DND-41 (cell line): ENCODE data around the gene REXO4.

Experiments used
- EZH2 ChIP-seq: IDR thresholded peaks from 3 replicates; pipeline ENCODE4 v1.6.1; 2012; ENCODE audit warnings: borderline replicate concordance, low read depth, mild to moderate bottlenecking, moderate library complexity, low read length, inconsistent platforms; ENCODE audit not compliant: severe bottlenecking
- TF ChIP-seq, protein P1 (sequence below): IDR thresholded peaks from 2 replicates; pipeline ENCODE4 v1.5.1; 2012; ENCODE audit warnings: borderline replicate concordance, low read length, moderate library complexity, mild to moderate bottlenecking; ENCODE audit not compliant: poor library complexity, severe bottlenecking; ENCODE audit errors: extremely low read depth

DNA sequence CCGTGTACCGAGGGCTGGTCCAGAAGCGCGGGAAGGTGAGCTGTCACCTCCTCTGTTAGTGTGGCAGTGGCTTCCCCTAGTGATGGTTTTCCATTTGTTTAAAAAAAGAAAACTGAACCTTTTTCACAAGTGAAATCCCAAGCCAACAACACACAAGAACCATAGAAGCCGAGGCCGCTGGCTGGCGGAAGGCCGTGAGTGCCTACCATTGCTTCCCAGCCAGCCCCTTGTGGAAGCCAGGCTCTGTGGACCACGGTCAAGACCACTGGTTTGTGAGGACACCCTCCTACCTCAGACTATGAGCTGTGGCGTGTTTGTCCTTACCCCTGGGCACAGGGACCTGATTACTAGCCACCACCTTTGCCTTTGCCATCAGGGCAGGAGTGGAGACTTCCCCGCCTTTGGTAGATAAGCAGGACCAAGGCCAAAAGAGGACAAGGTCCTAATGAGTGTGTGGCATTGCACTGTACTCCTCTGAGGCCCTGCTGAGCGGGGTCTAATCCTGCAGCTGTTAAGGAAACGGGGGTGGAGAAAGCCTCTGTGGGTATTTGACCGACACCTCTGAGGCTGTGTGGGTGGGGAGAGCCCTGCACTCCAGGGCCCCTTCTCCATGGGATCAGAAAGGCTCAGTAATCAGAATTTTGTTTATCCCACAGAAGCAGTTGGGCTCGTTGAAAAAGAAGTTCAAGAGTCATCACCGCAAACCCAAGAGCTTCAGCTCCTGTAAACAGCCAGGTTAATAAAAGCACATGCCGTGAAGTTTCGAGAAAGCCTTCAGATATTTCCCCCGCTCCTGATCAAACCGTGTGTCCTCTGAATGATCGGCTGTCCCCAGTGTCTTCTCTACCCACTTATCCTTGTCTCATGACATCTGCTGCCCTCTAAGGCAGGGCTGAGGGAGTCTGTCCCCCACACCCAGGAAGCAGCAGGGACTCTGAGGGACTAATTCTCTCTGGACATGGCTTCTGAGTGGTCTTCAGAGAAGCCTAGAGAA lies 57.1 kb downstream of the REXO4 start:
- TF ChIP-seq, protein P1, sequence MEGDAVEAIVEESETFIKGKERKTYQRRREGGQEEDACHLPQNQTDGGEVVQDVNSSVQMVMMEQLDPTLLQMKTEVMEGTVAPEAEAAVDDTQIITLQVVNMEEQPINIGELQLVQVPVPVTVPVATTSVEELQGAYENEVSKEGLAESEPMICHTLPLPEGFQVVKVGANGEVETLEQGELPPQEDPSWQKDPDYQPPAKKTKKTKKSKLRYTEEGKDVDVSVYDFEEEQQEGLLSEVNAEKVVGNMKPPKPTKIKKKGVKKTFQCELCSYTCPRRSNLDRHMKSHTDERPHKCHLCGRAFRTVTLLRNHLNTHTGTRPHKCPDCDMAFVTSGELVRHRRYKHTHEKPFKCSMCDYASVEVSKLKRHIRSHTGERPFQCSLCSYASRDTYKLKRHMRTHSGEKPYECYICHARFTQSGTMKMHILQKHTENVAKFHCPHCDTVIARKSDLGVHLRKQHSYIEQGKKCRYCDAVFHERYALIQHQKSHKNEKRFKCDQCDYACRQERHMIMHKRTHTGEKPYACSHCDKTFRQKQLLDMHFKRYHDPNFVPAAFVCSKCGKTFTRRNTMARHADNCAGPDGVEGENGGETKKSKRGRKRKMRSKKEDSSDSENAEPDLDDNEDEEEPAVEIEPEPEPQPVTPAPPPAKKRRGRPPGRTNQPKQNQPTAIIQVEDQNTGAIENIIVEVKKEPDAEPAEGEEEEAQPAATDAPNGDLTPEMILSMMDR = no peak
- TF ChIP-seq EZH2 = no peak
